Sigmoid colon (tissue), 7 donors: ENCODE results near the gene SMIM43. TPM values are rescaled to one million over a fixed set of nuclear protein-coding genes. Genes with fewer than 3 reads are reported as not detected.

Experiments
- DNase-seq: peaks from one replicate; pipeline ENCODE4 v3.0.0-alpha.2; 2019
- H3K27ac ChIP-seq, 4 donors: fragments of 200-600 bp; sonication (generic); one replicate each; pipeline ENCODE4 v1.5.1; 2016 to 2019; ENCODE audit warnings: mild to moderate bottlenecking in 1 of 4
- H3K27me3 ChIP-seq, 3 donors: fragments of 200-600 bp; sonication (generic); one replicate each; pipeline ENCODE4 v1.5.1; 2019; ENCODE audit warnings: mild to moderate bottlenecking in 1 of 3
- H3K36me3 ChIP-seq, 4 donors: fragments of 200-600 bp; sonication (generic); one replicate each; pipeline ENCODE4 v1.5.1; 2016 to 2019
- H3K4me1 ChIP-seq, 4 donors: fragments of 200-600 bp; sonication (generic); one replicate each; pipeline ENCODE4 v1.5.1; 2017 to 2019
- H3K4me3 ChIP-seq, 4 donors: fragments of 200-600 bp; sonication (generic); one replicate each; pipeline ENCODE4 v1.5.1; 2017 to 2019; ENCODE audit warnings: mild to moderate bottlenecking in 2 of 4, moderate library complexity in 1 of 4
- H3K9me3 ChIP-seq, 4 donors: fragments of 200-600 bp in 3 of 4; sonication (generic) in 3 of 4; one replicate each; pipeline versions ENCODE4 v1.5.1 to v1.6.1; 2013 to 2019
- CTCF ChIP-seq, 4 experiments: fragments of 450-650 bp in 3 of 4; fragments of 200-600 bp in 1 of 4; IDR thresholded peaks; one replicate each; pipeline ENCODE4 v1.5.1; 2016 to 2019; ENCODE audit warnings: antibody characterized with exemption in 4 of 4, mild to moderate bottlenecking in 3 of 4, moderate library complexity in 2 of 4
- EP300 ChIP-seq, 4 donors: sonication (generic); formaldehyde crosslinking; IDR thresholded peaks; one replicate each; pipeline ENCODE4 v1.6.1; 2017; ENCODE audit warnings: antibody characterized with exemption in 4 of 4
- POLR2A ChIP-seq, 2 donors: fragments of 450-650 bp; IDR thresholded peaks; one replicate each; pipeline ENCODE4 v1.6.1; 2016; ENCODE audit warnings: antibody characterized with exemption in 2 of 2, mild to moderate bottlenecking in 2 of 2, moderate library complexity in 2 of 2
- POLR2AphosphoS5 ChIP-seq, 4 donors: sonication (generic); formaldehyde crosslinking; IDR thresholded peaks; one replicate each; pipeline ENCODE4 v1.6.1; 2017; ENCODE audit warnings: antibody characterized with exemption in 4 of 4
- WGBS, 2 donors: extraction: QIAGEN DNeasy Blood & Tissue Kit; methylation state at CpG; one replicate each; pipeline ENCODE4 v1.1.7; 2013; 5-methylcytosine and 5-hydroxymethylcytosine counted together
- intact Hi-C: fragments of 100-400 bp; cut with DNase I; formaldehyde crosslinking; loops from one replicate; pipeline ENCODE4 v1.15.1; 2023
- polyA plus RNA-seq, 3 donors: library from polyadenylated mRNA; stranded (reverse); fragments of 200-250 nt; gene quantifications; one replicate each; pipeline ENCODE4 v1.2.3, GENCODE V29; 2013
- total RNA-seq, 4 donors: library from RNA; depleted of rRNA; stranded (reverse); fragments of >200 nt; gene quantifications; one replicate each; pipeline ENCODE4 v1.1.0, GENCODE V29; 2016
- donor health status: healthy with polysubstance abuse.
- donor health status: Bipolar disorder and iron deficiency.
- donor health status: healthy.

Gene SMIM43
- total and polyA plus RNA-seq, 7 donors = 0.44 to 1.1 (median 0.60) TPM; not detected in 3

- peaks cover 0 to 17% (median 9%) of the 10 kb centered on the region in 4 donors for H3K4me1 ChIP-seq
- 0% methylated on average over 48 of the region's 48 CpGs for WGBS, 2 donors
- intact Hi-C loops = loop anchor here (5.0 kb wide), 2 partner anchors 71 to 104 kb away; partner anchors contain the start of genes ANXA5 and BBS7
Measured at GRCh38 chr4:121800961-121801714, 36.2 kb upstream of the SMIM43 start, which contains the start of gene EXOSC9. EXOSC9 (plus strand) TSS chr4:121801323; CDS start chr4:121801425, 102 bp downstream.

GRCh38 chr4:121800638-121800960 is 35.6 kb upstream of the SMIM43 start:
- no peaks in the 10 kb centered on the region for H3K27me3 ChIP-seq
- no peaks in the 10 kb centered on the region for H3K9me3 ChIP-seq
- H3K36me3 ChIP-seq = peaks cover 0 to 32% (median 10%) of the 10 kb centered on the region in 4 donors
- intact Hi-C loops = loop anchor here (5.0 kb wide), 2 partner anchors 72 to 103 kb away; partner anchors contain the start of genes ANXA5 and BBS7
- WGBS, 2 donors = 34 to 51% methylated on average over 8 of the region's 8 CpGs
- peak overlapping the region; percentile 85 to 96 (median 89) for H3K27ac ChIP-seq
- H3K4me3 ChIP-seq = peak overlapping the region; percentile 82 to 90 (median 88)
- TF ChIP-seq EP300 (IDR thresholded peaks at IDR 0.05) (no peak), POLR2A (IDR thresholded peaks at IDR 0.05) (no peak), POLR2AphosphoS5 (IDR thresholded peaks at IDR 0.05) (no peak), CTCF (IDR thresholded peaks at IDR 0.05) (no peak)
- peaks cover 0 to 17% (median 9%) of the 10 kb centered on the region in 4 donors for H3K4me1 ChIP-seq
- DNase-seq = no peak

More at GRCh38 chr4:121800961-121801714, 36.2 kb upstream of the SMIM43 start, which contains the start of gene EXOSC9:
- Histone ChIP-seq H3K4me3 (peak within 1 kb of the TSS; percentile 82 to 90 (median 88)), H3K27me3 (no peaks in the 10 kb centered on the region), H3K27ac (peak within 1 kb of the TSS; percentile 85 to 96 (median 89)), H3K9me3 (no peaks in the 10 kb centered on the region), H3K36me3 (peaks cover 0 to 37% (median 12%) of the 10 kb centered on the region in 4 donors)
- DNase-seq = peak; percentile 96
- TF ChIP-seq POLR2A (IDR thresholded peaks at IDR 0.05) = peak; percentile 74 to 80
- TF ChIP-seq CTCF (IDR thresholded peaks at IDR 0.05) = no peak
- peak; percentile 90 to 97 (median 96) for TF ChIP-seq POLR2AphosphoS5 (IDR thresholded peaks at IDR 0.05)
- peak in 1 of 4 donors; percentile 53 for TF ChIP-seq EP300 (IDR thresholded peaks at IDR 0.05)

GRCh38 chr4:121799867-121800501 is 35.0 kb upstream of the SMIM43 start:
- Histone ChIP-seq H3K27me3 (no peaks in the 10 kb centered on the region), H3K4me1 (peaks cover 0 to 17% (median 9%) of the 10 kb centered on the region in 4 donors), H3K9me3 (no peaks in the 10 kb centered on the region), H3K36me3 (peaks cover 0 to 26% (median 8%) of the 10 kb centered on the region in 4 donors), H3K4me3 (peak overlapping the region in 2 of 4 donors; percentile 86 to 90), H3K27ac (peak overlapping the region; percentile 85 to 96 (median 89))
- 91 to 97% methylated on average over 3 of the region's 3 CpGs for WGBS, 2 donors
- intact Hi-C loops = loop anchor here (5.0 kb wide), 2 partner anchors 72 to 103 kb away; partner anchors contain the start of genes ANXA5 and BBS7
- no peak for TF ChIP-seq POLR2A (IDR thresholded peaks at IDR 0.05)
- no peak for TF ChIP-seq EP300 (IDR thresholded peaks at IDR 0.05)
- TF ChIP-seq POLR2AphosphoS5 (IDR thresholded peaks at IDR 0.05) = no peak
- no peak for TF ChIP-seq CTCF (IDR thresholded peaks at IDR 0.05)
- DNase-seq = no peak

DNA sequence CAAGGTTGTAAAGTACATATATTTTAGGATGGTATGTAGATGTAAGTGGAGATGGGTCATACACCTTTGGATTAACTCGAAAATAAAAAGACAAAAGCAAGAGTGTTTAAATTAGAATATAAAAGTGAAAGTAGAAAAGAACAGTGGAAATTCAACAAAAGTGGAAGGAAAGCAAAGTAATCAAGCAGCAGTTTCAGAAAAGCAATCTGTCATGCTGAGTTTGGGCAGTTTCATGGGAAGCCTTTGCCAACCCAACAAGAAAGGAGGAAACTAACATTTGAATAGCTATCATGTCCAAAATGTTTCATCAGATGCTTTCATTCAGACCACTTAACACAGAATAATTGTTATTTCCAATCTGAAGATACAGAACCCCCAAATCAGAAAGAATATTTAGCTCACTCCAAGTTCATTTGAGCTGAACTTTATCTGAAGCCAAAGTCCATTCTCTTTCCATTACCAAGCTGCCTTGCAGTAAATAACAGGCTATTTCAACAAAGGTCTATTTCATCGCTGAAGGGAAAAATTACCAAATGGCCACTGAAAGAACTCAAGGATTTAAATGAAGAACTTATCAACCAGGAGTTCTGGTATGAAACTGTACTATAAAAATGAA is 34.4 kb upstream of the SMIM43 start:
- H3K4me1 ChIP-seq = peaks cover 0 to 17% (median 9%) of the 10 kb centered on the region in 4 donors
- WGBS, 2 donors = 65 to 68% methylated on average over 2 of the region's 2 CpGs
- peaks cover 0 to 19% (median 2%) of the 10 kb centered on the region in 4 donors for H3K36me3 ChIP-seq
- H3K9me3 ChIP-seq = no peaks in the 10 kb centered on the region
- intact Hi-C loops = no loop called here
- TF ChIP-seq POLR2A (IDR thresholded peaks at IDR 0.05) (no peak), POLR2AphosphoS5 (IDR thresholded peaks at IDR 0.05) (peak in 2 of 4 donors; percentile 12 to 26), EP300 (IDR thresholded peaks at IDR 0.05) (no peak)
- peak overlapping the region in 3 of 4 donors; percentile 85 to 96 (median 92) for H3K27ac ChIP-seq
- H3K27me3 ChIP-seq = no peaks in the 10 kb centered on the region
- no peak overlapping the region for H3K4me3 ChIP-seq
- no peak for DNase-seq
